Body of pancreas (tissue), 4 donors: ENCODE results near the gene HACD1.

Source experiments
- POLR2A ChIP-seq, 3 donors: fragments of 450-650 bp; IDR thresholded peaks; one replicate each; pipeline ENCODE4 v1.6.1; 2016; ENCODE audit warnings: antibody characterized with exemption in 3 of 3, mild to moderate bottlenecking in 2 of 3
- TF ChIP-seq, protein P1 (sequence below), 7 experiments: fragments of 450-650 bp in 4 of 7; fragments of 200-600 bp in 3 of 7; sonication (generic) in 3 of 7; IDR thresholded peaks; one replicate each; pipeline ENCODE4 v1.5.1; 2016 to 2019; ENCODE audit warnings: antibody characterized with exemption in 7 of 7

DNA sequence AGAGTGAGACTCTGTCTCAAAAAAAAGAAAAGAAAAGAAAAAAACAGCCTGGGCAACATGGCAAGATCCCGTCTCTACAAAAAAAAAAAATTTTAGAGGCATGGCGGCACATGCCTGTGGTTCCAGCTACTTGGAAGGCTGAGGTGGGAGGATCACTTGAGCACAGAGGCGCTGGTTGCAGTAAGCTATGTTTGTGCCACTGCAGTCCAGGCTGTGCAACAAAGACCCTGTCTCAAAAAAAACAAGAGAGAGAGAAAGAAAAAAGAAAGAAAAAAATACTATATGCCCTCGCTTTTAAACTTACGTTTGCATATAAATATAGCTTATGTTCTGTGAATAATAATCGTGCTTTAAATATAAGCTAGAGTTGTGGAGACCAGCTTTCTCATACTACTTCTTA lies 11.2 kb downstream of the HACD1 start:
- TF ChIP-seq, protein P1, sequence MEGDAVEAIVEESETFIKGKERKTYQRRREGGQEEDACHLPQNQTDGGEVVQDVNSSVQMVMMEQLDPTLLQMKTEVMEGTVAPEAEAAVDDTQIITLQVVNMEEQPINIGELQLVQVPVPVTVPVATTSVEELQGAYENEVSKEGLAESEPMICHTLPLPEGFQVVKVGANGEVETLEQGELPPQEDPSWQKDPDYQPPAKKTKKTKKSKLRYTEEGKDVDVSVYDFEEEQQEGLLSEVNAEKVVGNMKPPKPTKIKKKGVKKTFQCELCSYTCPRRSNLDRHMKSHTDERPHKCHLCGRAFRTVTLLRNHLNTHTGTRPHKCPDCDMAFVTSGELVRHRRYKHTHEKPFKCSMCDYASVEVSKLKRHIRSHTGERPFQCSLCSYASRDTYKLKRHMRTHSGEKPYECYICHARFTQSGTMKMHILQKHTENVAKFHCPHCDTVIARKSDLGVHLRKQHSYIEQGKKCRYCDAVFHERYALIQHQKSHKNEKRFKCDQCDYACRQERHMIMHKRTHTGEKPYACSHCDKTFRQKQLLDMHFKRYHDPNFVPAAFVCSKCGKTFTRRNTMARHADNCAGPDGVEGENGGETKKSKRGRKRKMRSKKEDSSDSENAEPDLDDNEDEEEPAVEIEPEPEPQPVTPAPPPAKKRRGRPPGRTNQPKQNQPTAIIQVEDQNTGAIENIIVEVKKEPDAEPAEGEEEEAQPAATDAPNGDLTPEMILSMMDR (IDR thresholded peaks at IDR 0.05), result no peak
- TF ChIP-seq POLR2A (IDR thresholded peaks at IDR 0.05), result no peak
